ENCODE data around the gene PAX5.

The PAX5 gene

GRCh38 chr9:36924757-36925432, 109.2 kb downstream of the PAX5 start:
- no peak for DNase-seq

- DNase-seq: peak; percentile 86
These were observed 110.0 kb downstream of the PAX5 start for GRCh38 chr9:36924071-36924470.

GRCh38 chr9:36923025-36923625, 110.9 kb downstream of the PAX5 start:
- no peak for DNase-seq

- peak; percentile 21 for DNase-seq
These were observed 111.5 kb downstream of the PAX5 start for GRCh38 chr9:36922548-36922947.

GRCh38 chr9:36914212-36914577, 119.9 kb downstream of the PAX5 start:
- no peak for DNase-seq

GRCh38 chr9:36913393-36914211, 120.5 kb downstream of the PAX5 start:
- DNase-seq: no peak

- DNase-seq: no peak
These were observed 121.4 kb downstream of the PAX5 start for GRCh38 chr9:36912620-36913019.

- no peak for DNase-seq
These were observed 122.3 kb downstream of the PAX5 start for GRCh38 chr9:36911601-36912412.

GRCh38 chr9:36911037-36911436, 123.0 kb downstream of the PAX5 start:
- DNase-seq: no peak

GRCh38 chr9:36906492-36906891, 127.6 kb downstream of the PAX5 start:
- no peak for DNase-seq

- no peak for DNase-seq
These were observed 128.7 kb downstream of the PAX5 start for GRCh38 chr9:36905101-36906066.

GRCh38 chr9:36903541-36904435, 130.3 kb downstream of the PAX5 start:
- peak; percentile 77 for DNase-seq

- DNase-seq: no peak
These were observed 131.1 kb downstream of the PAX5 start for GRCh38 chr9:36902861-36903524.

- DNase-seq: no peak
These were observed 131.9 kb downstream of the PAX5 start for GRCh38 chr9:36902080-36902716.

- no peak for DNase-seq
These were observed 132.5 kb downstream of the PAX5 start for GRCh38 chr9:36901528-36901927.

GRCh38 chr9:36900856-36901220, 133.2 kb downstream of the PAX5 start:
- no peak for DNase-seq

- DNase-seq: no peak
These were observed 133.8 kb downstream of the PAX5 start for GRCh38 chr9:36900136-36900855.

GRCh38 chr9:36899406-36899805, 134.7 kb downstream of the PAX5 start:
- DNase-seq: no peak

- DNase-seq: no peak
These were observed 135.5 kb downstream of the PAX5 start for GRCh38 chr9:36898431-36899020.

All from activated CD4-positive, alpha-beta T cell treated with anti-CD3 and anti-CD28 coated beads, Interleukin-2, amount 50 U/mL, for 16 hours (primary cell).